ENCODE measurements around the gene GRPEL1.

GRCh38 chr4:7089213-7089986, 21.5 kb upstream of the GRPEL1 start:
- TF ChIP-seq, protein P1, sequence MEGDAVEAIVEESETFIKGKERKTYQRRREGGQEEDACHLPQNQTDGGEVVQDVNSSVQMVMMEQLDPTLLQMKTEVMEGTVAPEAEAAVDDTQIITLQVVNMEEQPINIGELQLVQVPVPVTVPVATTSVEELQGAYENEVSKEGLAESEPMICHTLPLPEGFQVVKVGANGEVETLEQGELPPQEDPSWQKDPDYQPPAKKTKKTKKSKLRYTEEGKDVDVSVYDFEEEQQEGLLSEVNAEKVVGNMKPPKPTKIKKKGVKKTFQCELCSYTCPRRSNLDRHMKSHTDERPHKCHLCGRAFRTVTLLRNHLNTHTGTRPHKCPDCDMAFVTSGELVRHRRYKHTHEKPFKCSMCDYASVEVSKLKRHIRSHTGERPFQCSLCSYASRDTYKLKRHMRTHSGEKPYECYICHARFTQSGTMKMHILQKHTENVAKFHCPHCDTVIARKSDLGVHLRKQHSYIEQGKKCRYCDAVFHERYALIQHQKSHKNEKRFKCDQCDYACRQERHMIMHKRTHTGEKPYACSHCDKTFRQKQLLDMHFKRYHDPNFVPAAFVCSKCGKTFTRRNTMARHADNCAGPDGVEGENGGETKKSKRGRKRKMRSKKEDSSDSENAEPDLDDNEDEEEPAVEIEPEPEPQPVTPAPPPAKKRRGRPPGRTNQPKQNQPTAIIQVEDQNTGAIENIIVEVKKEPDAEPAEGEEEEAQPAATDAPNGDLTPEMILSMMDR (IDR thresholded peaks at IDR 0.05) = no peak
- TF ChIP-seq EZH2 (IDR thresholded peaks at IDR 0.05) (no peak), EZH2phosphoT487 (IDR thresholded peaks at IDR 0.05) (no peak)
